A673 (cell line): ENCODE results near the gene BAIAP2. TPM values are rescaled to one million over a fixed set of nuclear protein-coding genes. Genes with fewer than 3 reads are reported as not detected.

Experiments used
- BruUV-seq: library from RNA; stranded (reverse); fragments of 400-500 nt; replicated peaks from 2 replicates; lab custom pipeline; 2021; lab: Mats Ljungman, UMichigan
- CTCF ChIA-PET: fragments of 300-600 bp; sonication (Branson Sonifier 250); formaldehyde crosslinking; loops from one replicate; lab custom pipeline; 2022; ENCODE audit warnings: antibody characterized with exemption; lab: Charles Lee
- POLR2A ChIA-PET: fragments of 300-600 bp; sonication (Branson Sonifier 250); formaldehyde crosslinking; loops from one replicate; lab custom pipeline; 2022; ENCODE audit warnings: antibody characterized with exemption; ENCODE audit not compliant: low non-redundant PET; lab: Charles Lee
- DNase-seq: peaks from one replicate; pipeline ENCODE4 v3.0.0-alpha.2; 2015; ENCODE audit warnings: low spot score
- H3K27ac ChIP-seq: fragments of 200-600 bp; sonication (generic); 2 replicates; pipeline ENCODE4 v1.5.1; 2016; ENCODE audit warnings: mixed run types, low read depth, mild to moderate bottlenecking, mixed read lengths, antibody characterized with exemption, low read length; ENCODE audit not compliant: poor library complexity, severe bottlenecking
- H3K27me3 ChIP-seq: fragments of 200-600 bp; sonication (generic); replicated peaks from 2 replicates; pipeline ENCODE4 v1.6.1; 2017; ENCODE audit warnings: mixed run types, low read depth, mild to moderate bottlenecking, mixed read lengths, antibody characterized with exemption, low read length; ENCODE audit not compliant: insufficient read depth, poor library complexity
- H3K36me3 ChIP-seq: fragments of 200-600 bp; sonication (generic); 2 replicates; pipeline ENCODE4 v1.6.1; 2016; ENCODE audit warnings: mixed run types, mild to moderate bottlenecking, mixed read lengths, antibody characterized with exemption, low read length; ENCODE audit not compliant: insufficient read depth, poor library complexity, severe bottlenecking
- H3K4me1 ChIP-seq: fragments of 200-600 bp; sonication (generic); 2 replicates; pipeline ENCODE4 v1.6.1; 2017; ENCODE audit warnings: mixed run types, mild to moderate bottlenecking, mixed read lengths, antibody characterized with exemption, low read length; ENCODE audit not compliant: insufficient read depth, poor library complexity, severe bottlenecking
- H3K4me3 ChIP-seq: fragments of 200-600 bp; sonication (generic); 2 replicates; pipeline ENCODE4 v1.5.1; 2016; ENCODE audit warnings: low read depth, mixed run types, mild to moderate bottlenecking, mixed read lengths, low read length; ENCODE audit not compliant: poor library complexity, severe bottlenecking
- H3K9me3 ChIP-seq: fragments of 200-600 bp; sonication (generic); 2 replicates; pipeline ENCODE4 v1.6.1; 2016; ENCODE audit warnings: mixed run types, low read depth, mild to moderate bottlenecking, mixed read lengths, antibody characterized with exemption, low read length; ENCODE audit not compliant: poor library complexity, severe bottlenecking
- EZH2 ChIP-seq: fragments of 200-600 bp; sonication (generic); IDR thresholded peaks from 2 replicates; pipeline ENCODE4 v1.6.1; 2017; ENCODE audit warnings: borderline replicate concordance, low read depth, mild to moderate bottlenecking, mixed read lengths, antibody characterized with exemption, low read length; ENCODE audit not compliant: poor library complexity, severe bottlenecking
- intact Hi-C: fragments of 100-400 bp; cut with micrococcal nuclease; formaldehyde crosslinking; loops from one replicate; pipeline ENCODE4 v1.10.0; 2022; ENCODE audit not compliant: unreplicated experiment
- total RNA-seq: library from RNA; stranded (reverse); gene quantifications from 2 replicates; pipeline ENCODE4 v1.2.3, GENCODE V29; 2021
- TF ChIP-seq, protein P1 (sequence below): fragments of 300-800, 200-600 bp; sonication (generic); conservative IDR thresholded peaks from 2 replicates; pipeline ENCODE4 v1.5.1; 2017; ENCODE audit warnings: low read depth, mild to moderate bottlenecking, antibody characterized with exemption, low read length, moderate library complexity, mixed read lengths

The BAIAP2 gene
- total RNA-seq, 1 experiment from 2014 or later, result 51.6 TPM

DNA sequence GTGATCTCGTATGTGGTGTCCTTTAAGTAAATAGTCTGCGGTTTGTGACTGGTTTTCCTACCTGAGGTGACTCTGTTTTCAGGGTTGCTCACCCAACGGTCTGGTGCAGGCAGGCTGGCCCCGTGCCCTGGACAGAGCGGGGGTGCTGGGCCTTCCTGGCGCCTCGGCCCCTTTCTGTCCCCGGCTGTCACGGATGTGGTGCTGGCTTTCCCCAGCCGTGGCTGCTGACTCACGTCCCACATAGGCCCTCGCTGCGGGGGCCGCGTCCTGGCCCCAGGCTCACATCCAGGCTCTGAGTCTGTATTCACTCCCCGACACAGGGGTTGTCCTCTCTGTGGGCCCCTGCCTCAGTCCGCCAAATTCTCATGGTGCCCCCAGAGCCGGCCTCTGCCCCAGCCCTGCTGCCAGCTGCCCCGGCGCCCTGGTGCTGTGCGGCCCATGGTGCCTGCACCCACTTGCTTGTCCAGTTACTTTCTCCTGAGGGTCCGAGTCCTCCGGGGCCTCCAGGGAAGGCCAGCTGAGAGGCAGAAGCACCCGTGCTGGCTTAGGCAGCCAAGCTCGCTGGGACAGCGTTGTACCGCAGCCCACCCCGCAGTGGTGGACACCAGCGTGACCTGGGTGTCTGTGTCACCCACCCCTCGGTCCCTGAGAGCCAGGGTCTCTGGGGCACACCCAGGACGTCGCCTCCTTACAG, 37.4 kb upstream of the BAIAP2 start:
- Histone ChIP-seq H3K36me3 (peaks cover 23% of the 10 kb centered on the region), H3K4me1 (peaks cover 8% of the 10 kb centered on the region), H3K9me3 (no peaks in the 10 kb centered on the region), H3K4me3 (no peak overlapping the region), H3K27me3 (no peaks in the 10 kb centered on the region), H3K27ac (no peak overlapping the region)
- intact Hi-C loops, result no loop called here
- DNase-seq, result no peak
- no peak for TF ChIP-seq EZH2
- TF ChIP-seq, protein P1, sequence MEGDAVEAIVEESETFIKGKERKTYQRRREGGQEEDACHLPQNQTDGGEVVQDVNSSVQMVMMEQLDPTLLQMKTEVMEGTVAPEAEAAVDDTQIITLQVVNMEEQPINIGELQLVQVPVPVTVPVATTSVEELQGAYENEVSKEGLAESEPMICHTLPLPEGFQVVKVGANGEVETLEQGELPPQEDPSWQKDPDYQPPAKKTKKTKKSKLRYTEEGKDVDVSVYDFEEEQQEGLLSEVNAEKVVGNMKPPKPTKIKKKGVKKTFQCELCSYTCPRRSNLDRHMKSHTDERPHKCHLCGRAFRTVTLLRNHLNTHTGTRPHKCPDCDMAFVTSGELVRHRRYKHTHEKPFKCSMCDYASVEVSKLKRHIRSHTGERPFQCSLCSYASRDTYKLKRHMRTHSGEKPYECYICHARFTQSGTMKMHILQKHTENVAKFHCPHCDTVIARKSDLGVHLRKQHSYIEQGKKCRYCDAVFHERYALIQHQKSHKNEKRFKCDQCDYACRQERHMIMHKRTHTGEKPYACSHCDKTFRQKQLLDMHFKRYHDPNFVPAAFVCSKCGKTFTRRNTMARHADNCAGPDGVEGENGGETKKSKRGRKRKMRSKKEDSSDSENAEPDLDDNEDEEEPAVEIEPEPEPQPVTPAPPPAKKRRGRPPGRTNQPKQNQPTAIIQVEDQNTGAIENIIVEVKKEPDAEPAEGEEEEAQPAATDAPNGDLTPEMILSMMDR, result no peak
- BruUV-seq, result no TSS peak
- ChIA-PET POLR2A (no interaction called here), CTCF (no interaction called here)

- DNase-seq, result no peak
- POLR2A ChIA-PET, result no interaction called here
- BruUV-seq, result no TSS peak
Measured at GRCh38 chr17:80998118-80998747, 36.7 kb upstream of the BAIAP2 start.

DNA sequence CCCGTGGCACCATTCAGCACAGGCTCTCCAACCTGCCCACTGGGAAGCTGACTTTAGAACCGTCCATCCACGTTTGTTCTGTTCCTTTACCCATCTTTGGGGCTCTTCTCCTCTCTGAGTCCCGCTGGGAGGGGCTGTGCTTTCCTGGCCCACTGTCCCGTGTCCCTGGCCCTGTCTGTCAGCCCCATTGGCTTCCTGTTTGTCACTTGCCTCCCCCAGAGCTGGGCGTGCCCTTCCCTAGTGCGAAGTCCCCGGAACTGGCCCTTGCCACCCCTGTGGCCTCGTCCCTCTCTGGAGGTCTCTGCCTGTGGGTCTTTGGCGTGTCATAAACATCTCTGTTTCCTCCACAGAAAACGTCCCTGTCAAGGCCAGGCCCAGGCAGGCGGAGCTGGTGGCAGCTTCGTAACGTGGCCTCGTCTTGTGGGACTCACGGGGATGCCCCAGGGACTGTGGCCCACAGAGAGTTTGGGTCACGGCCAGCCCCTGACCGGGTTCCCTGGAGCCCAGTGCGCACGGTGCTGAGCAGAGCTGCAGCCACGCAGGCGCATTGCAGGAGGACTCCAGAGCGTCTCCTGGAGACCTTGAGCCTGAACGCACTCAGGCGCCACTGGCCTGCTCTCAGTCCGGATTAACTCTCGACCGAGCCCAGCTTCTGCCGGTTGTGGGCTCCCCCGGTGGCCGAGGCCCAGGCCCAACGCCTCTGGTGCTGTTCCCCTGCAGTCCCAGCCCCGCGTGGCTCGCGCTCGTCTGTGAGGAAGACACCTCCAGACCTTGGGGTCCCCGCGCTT, 36.0 kb upstream of the BAIAP2 start:
- DNase-seq, result no peak
- Histone ChIP-seq H3K4me1 (peaks cover 13% of the 10 kb centered on the region), H3K27me3 (peaks cover 14% of the 10 kb centered on the region), H3K36me3 (peaks cover 23% of the 10 kb centered on the region), H3K27ac (no peak overlapping the region), H3K4me3 (no peak overlapping the region), H3K9me3 (no peaks in the 10 kb centered on the region)
- ChIA-PET CTCF (interaction anchor here (0.6 kb wide), 1 partner anchor 118 kb away, joined by 3 read pairs; no protein-coding TSS in a partner anchor), POLR2A (no interaction called here)
- intact Hi-C loops, result no loop called here
- TF ChIP-seq, protein P1, result no peak
- no peak for TF ChIP-seq EZH2
- BruUV-seq, result no TSS peak

More at GRCh38 chr17:80998118-80998747, 36.7 kb upstream of the BAIAP2 start:
- Histone ChIP-seq H3K36me3 (peaks cover 23% of the 10 kb centered on the region), H3K4me1 (peaks cover 6% of the 10 kb centered on the region), H3K27ac (no peak overlapping the region), H3K4me3 (no peak overlapping the region), H3K27me3 (peaks cover 6% of the 10 kb centered on the region), H3K9me3 (no peaks in the 10 kb centered on the region)
- TF ChIP-seq EZH2, result no peak
- TF ChIP-seq, protein P1, result no peak
- intact Hi-C loops, result no loop called here
- CTCF ChIA-PET, result no interaction called here
